Uterus (tissue), 2 donors: ENCODE measurements around the gene RAB12.

Source experiments
- CTCF ChIP-seq, 4 experiments: fragments of 200-600 bp in 2 of 4; fragments of 450-650 bp in 2 of 4; sonication (generic) in 2 of 4; IDR thresholded peaks; one replicate each; pipeline ENCODE4 v1.5.1; 2016 to 2019; ENCODE audit warnings: antibody characterized with exemption in 4 of 4, mild to moderate bottlenecking in 2 of 4, moderate library complexity in 1 of 4
- POLR2A ChIP-seq, 2 donors: fragments of 450-650 bp; IDR thresholded peaks; one replicate each; pipeline ENCODE4 v1.6.1; 2016; ENCODE audit warnings: antibody characterized with exemption in 2 of 2, mild to moderate bottlenecking in 1 of 2, moderate library complexity in 1 of 2

DNA sequence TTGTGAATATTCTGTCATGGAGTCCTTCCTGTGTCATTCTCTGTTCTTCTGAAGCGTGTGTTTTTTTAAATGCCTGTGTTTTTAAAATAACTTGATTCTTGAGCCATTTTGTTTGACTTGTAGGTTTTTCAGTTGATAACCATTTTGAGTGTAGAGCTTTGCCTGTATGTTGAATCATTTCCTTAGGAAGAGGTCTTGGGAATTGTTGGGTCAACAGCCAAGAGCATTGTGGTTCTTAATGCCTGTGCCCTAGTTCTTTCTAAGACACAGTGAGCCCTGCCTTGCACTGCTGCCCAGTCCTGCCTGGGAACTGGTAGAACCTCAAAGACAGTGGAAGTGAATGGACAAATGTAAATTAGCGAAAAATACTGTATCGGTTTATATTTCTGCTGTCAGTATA, 25.9 kb downstream of the RAB12 start:
- TF ChIP-seq CTCF (IDR thresholded peaks at IDR 0.05) = no peak
- TF ChIP-seq POLR2A (IDR thresholded peaks at IDR 0.05) = no peak
